Ishikawa (cell line): ENCODE results near the gene LRRC75B.

Source experiments
- CEBPB ChIP-seq: IDR thresholded peaks from 2 replicates; pipeline ENCODE4 v1.6.1; 2012
- CREB1 ChIP-seq: IDR thresholded peaks from 2 replicates; pipeline ENCODE4 v1.6.1; 2012; ENCODE audit warnings: low read depth
- EGR1 ChIP-seq: IDR thresholded peaks from 2 replicates; pipeline ENCODE4 v1.6.1; 2012
- EP300 ChIP-seq: IDR thresholded peaks from 2 replicates; pipeline ENCODE4 v1.6.1; 2012; ENCODE audit warnings: borderline replicate concordance
- FOXM1 ChIP-seq: IDR thresholded peaks from 2 replicates; pipeline ENCODE4 v1.6.1; 2012; ENCODE audit warnings: low read depth, borderline replicate concordance
- MAX ChIP-seq: IDR thresholded peaks from 2 replicates; pipeline ENCODE4 v1.6.1; 2012
- NFIC ChIP-seq: IDR thresholded peaks from 2 replicates; pipeline ENCODE4 v1.6.1; 2012
- RAD21 ChIP-seq: IDR thresholded peaks from 2 replicates; pipeline ENCODE4 v1.6.1; 2012; ENCODE audit warnings: low read depth
- REST ChIP-seq: IDR thresholded peaks from 2 replicates; pipeline ENCODE4 v1.6.1; 2012; ENCODE audit warnings: low read depth, mild to moderate bottlenecking
- TAF1 ChIP-seq: IDR thresholded peaks from 2 replicates; pipeline ENCODE4 v1.6.1; 2012; ENCODE audit warnings: low read depth, mild to moderate bottlenecking
- TCF12 ChIP-seq: IDR thresholded peaks from 2 replicates; pipeline ENCODE4 v1.6.1; 2012; ENCODE audit warnings: low read depth
- TEAD4 ChIP-seq: IDR thresholded peaks from 2 replicates; pipeline ENCODE4 v1.6.1; 2012
- USF1 ChIP-seq: IDR thresholded peaks from 2 replicates; pipeline ENCODE4 v1.6.1; 2012
- YY1 ChIP-seq: IDR thresholded peaks from 2 replicates; pipeline ENCODE4 v1.6.1; 2012; ENCODE audit warnings: low read depth
- ZBTB7A ChIP-seq: IDR thresholded peaks from 2 replicates; pipeline ENCODE4 v1.6.1; 2012; ENCODE audit warnings: low read depth

LRRC75B gene

GRCh38 chr22:24588381-24588756 is 4.5 kb downstream of the LRRC75B start:
- TF ChIP-seq ZBTB7A = peak; percentile 97
- TF ChIP-seq TCF12 = peak; percentile 82
- TF ChIP-seq EGR1 = no peak
- no peak for TF ChIP-seq REST
- TF ChIP-seq FOXM1 = no peak
- TF ChIP-seq USF1 = no peak
- no peak for TF ChIP-seq RAD21
- peak; percentile 99 for TF ChIP-seq NFIC
- TF ChIP-seq EP300 = peak; percentile 73
- no peak for TF ChIP-seq CREB1
- 0 out of 2 replicates have a peak, but pooled peaks have one; percentile 22 for TF ChIP-seq YY1
- peak; percentile 23; the same call in 1 of the 2 replicates for TF ChIP-seq TEAD4

GRCh38 chr22:24587948-24588347 is 4.9 kb downstream of the LRRC75B start:
- TF ChIP-seq FOXM1 (no peak), CEBPB (no peak), TEAD4 (no peak), REST (no peak), ZBTB7A (no peak), EP300 (no peak), RAD21 (no peak), YY1 (no peak), TAF1 (no peak), EGR1 (no peak), USF1 (no peak), CREB1 (no peak), MAX (no peak), NFIC (no peak), TCF12 (no peak)

- TF ChIP-seq TCF12 (no peak), YY1 (no peak), USF1 (no peak), CREB1 (no peak), NFIC (no peak), ZBTB7A (no peak), MAX (no peak), RAD21 (no peak), EP300 (no peak), EGR1 (no peak), TEAD4 (no peak), TAF1 (no peak)
Measured at GRCh38 chr22:24587251-24587650, 5.6 kb downstream of the LRRC75B start.

GRCh38 chr22:24585927-24586546 is 6.8 kb downstream of the LRRC75B start:
- no peak for TF ChIP-seq NFIC
- TF ChIP-seq MAX = no peak
- no peak for TF ChIP-seq CEBPB
- no peak for TF ChIP-seq CREB1
- no peak for TF ChIP-seq YY1
- no peak for TF ChIP-seq EP300
- no peak for TF ChIP-seq TCF12
- no peak for TF ChIP-seq EGR1
- TF ChIP-seq USF1 = no peak
- no peak for TF ChIP-seq TEAD4
- no peak for TF ChIP-seq REST
- no peak for TF ChIP-seq TAF1
- TF ChIP-seq FOXM1 = no peak
